ENCODE results near the gene MERTK. TPM values are rescaled to one million over a fixed set of nuclear protein-coding genes. Genes with fewer than 3 reads are reported as not detected.
"Not testable (repeated sequence)": the region's sequence is repeated elsewhere in the genome, so short reads cannot be mapped to it uniquely, and the experiment has no call there.

Gene MERTK
- total RNA-seq, 1 experiment from 2014 or later, result 2.5 TPM

- H2AFZ ChIP-seq (ENCODE audit: low read length); H3K9me3 ChIP-seq (ENCODE audit: low read length); H3K27me3 ChIP-seq (ENCODE audit: low read length); ATAC-seq; H3K27ac ChIP-seq (ENCODE audit: low read length); H3K4me3 ChIP-seq (ENCODE audit: low read length); CTCF ChIA-PET; intact Hi-C loops (cut with micrococcal nuclease); H4K20me1 ChIP-seq (ENCODE audit: low read length); H3K4me2 ChIP-seq (ENCODE audit: low read length); H3K36me3 ChIP-seq (ENCODE audit: low read depth, low read length); H3K4me1 ChIP-seq (ENCODE audit: insufficient read depth, low read length); H3K9ac ChIP-seq (ENCODE audit: low read length); H3F3A ChIP-seq (ENCODE audit: low read length, unreplicated experiment); DNase-seq; H3K79me2 ChIP-seq (ENCODE audit: low read length); POLR2A ChIA-PET (ENCODE audit: unreplicated experiment); H3K9me2 ChIP-seq (replicated peaks; ENCODE audit: low read length); BruUV-seq (replicated peaks): not testable (repeated sequence)
Observed at GRCh38 chr2:111872806-111873205, 25.6 kb upstream of the MERTK start.

- Histone ChIP-seq H3K4me2 (ENCODE audit: low read length) (peak within 1 kb of the TSS; percentile 93), H3F3A (ENCODE audit: low read length, unreplicated experiment) (no peaks in the 10 kb centered on the region), H3K9me2 (replicated peaks; ENCODE audit: low read length) (no peaks in the 10 kb centered on the region), H3K4me3 (ENCODE audit: low read length) (peak within 1 kb of the TSS; percentile 99), H3K9me3 (ENCODE audit: low read length) (no peaks in the 10 kb centered on the region), H2AFZ (ENCODE audit: low read length) (peak within 1 kb of the TSS; percentile 82), H3K4me1 (ENCODE audit: insufficient read depth, low read length) (peaks cover 9% of the 10 kb centered on the region; the same call in 1 of the 2 replicates), H4K20me1 (ENCODE audit: low read length) (no peaks in the 10 kb centered on the region), H3K36me3 (ENCODE audit: low read depth, low read length) (no peaks in the 10 kb centered on the region), H3K9ac (ENCODE audit: low read length) (peak within 1 kb of the TSS; percentile 93), H3K27ac (ENCODE audit: low read length) (peak within 1 kb of the TSS; percentile 70), H3K27me3 (ENCODE audit: low read length) (no peaks in the 10 kb centered on the region), H3K79me2 (ENCODE audit: low read length) (peaks cover 37% of the 10 kb centered on the region)
- intact Hi-C loops (cut with micrococcal nuclease), result loop anchor here (10.0 kb wide), 1 partner anchor 371 kb away; the partner anchor contains the start of gene ZC3H8
- ChIA-PET CTCF (interaction anchor here (0.6 to 0.7 kb wide), 2 partner anchors 9 to 359 kb away, joined by 3 read pairs; no protein-coding TSS in a partner anchor), POLR2A (ENCODE audit: unreplicated experiment) (no interaction called here)
- TSS peak; percentile 98 for BruUV-seq (replicated peaks)
- peak; percentile 91 for ATAC-seq
- DNase-seq, result peak; percentile 81
- TF ChIP-seq CTCF (conservative IDR thresholded peaks at IDR 0.05; ENCODE audit: low read depth, low read length) (no peak), EZH2 (IDR thresholded peaks at IDR 0.05; ENCODE audit: low read length, unreplicated experiment) (no peak), EZH2phosphoT487 (IDR thresholded peaks at IDR 0.05; ENCODE audit: borderline replicate concordance, low read length) (no peak)
Observed at GRCh38 chr2:111883661-111884591, 14.5 kb upstream of the MERTK start, which contains the start of gene ANAPC1. ANAPC1 (minus strand) TSS chr2:111884193; CDS start chr2:111880825, 3,368 bp downstream.

- Histone ChIP-seq H3K9me2 (replicated peaks; ENCODE audit: low read length) (no peaks in the 10 kb centered on the region), H3K9me3 (ENCODE audit: low read length) (no peaks in the 10 kb centered on the region), H3K4me2 (ENCODE audit: low read length) (peak overlapping the region; percentile 93), H3K79me2 (ENCODE audit: low read length) (peaks cover 37% of the 10 kb centered on the region), H2AFZ (ENCODE audit: low read length) (peak overlapping the region; percentile 82), H3K36me3 (ENCODE audit: low read depth, low read length) (no peaks in the 10 kb centered on the region), H3K9ac (ENCODE audit: low read length) (peak overlapping the region; percentile 93), H3K27me3 (ENCODE audit: low read length) (no peaks in the 10 kb centered on the region), H3K4me3 (ENCODE audit: low read length) (peak overlapping the region; percentile 99), H3K27ac (ENCODE audit: low read length) (peak overlapping the region; percentile 70), H3F3A (ENCODE audit: low read length, unreplicated experiment) (no peaks in the 10 kb centered on the region), H4K20me1 (ENCODE audit: low read length) (no peaks in the 10 kb centered on the region), H3K4me1 (ENCODE audit: insufficient read depth, low read length) (peaks cover 9% of the 10 kb centered on the region; the same call in 1 of the 2 replicates)
- ChIA-PET CTCF (interaction anchor here (0.6 to 0.7 kb wide), 2 partner anchors 8 to 358 kb away, joined by 3 read pairs; no protein-coding TSS in a partner anchor), POLR2A (ENCODE audit: unreplicated experiment) (no interaction called here)
- BruUV-seq (replicated peaks), result no TSS peak
- DNase-seq, result no peak
- peak; percentile 12 for ATAC-seq
- no peak for TF ChIP-seq EZH2phosphoT487 (IDR thresholded peaks at IDR 0.05; ENCODE audit: borderline replicate concordance, low read length)
- intact Hi-C loops (cut with micrococcal nuclease), result loop anchor here (10.0 kb wide), 1 partner anchor 370 kb away; the partner anchor contains the start of gene ZC3H8
Observed at GRCh38 chr2:111884592-111884964, 13.8 kb upstream of the MERTK start.
